LHCN-M2 (cell line): ENCODE data around the gene SYT6. TPM values are rescaled to one million over a fixed set of nuclear protein-coding genes. Genes with fewer than 3 reads are reported as not detected.

Experiments used
- DNase-seq: peaks from one replicate; pipeline ENCODE4 v3.0.0-alpha.2; 2012; ENCODE audit warnings: low read depth
- total RNA-seq: library from RNA; depleted of rRNA; stranded (reverse); fragments of >200 nt; gene quantifications from 2 replicates; pipeline ENCODE4 v1.2.3, GENCODE V29; 2014

SYT6 gene
- total RNA-seq, 1 experiment from 2014 or later = 1.7 TPM

- DNase-seq = peak; percentile 29
These were observed 685 bp upstream of the SYT6 start for GRCh38 chr1:114154146-114154962.

- DNase-seq = peak; percentile 31
These were observed 985 bp downstream of the SYT6 start for GRCh38 chr1:114152508-114153260.

- DNase-seq = no peak
These were observed 1.6 kb downstream of the SYT6 start for GRCh38 chr1:114152089-114152507.

GRCh38 chr1:114150016-114150415 lies 3.7 kb downstream of the SYT6 start:
- no peak for DNase-seq

GRCh38 chr1:114149211-114149610 lies 4.5 kb downstream of the SYT6 start:
- DNase-seq = no peak

GRCh38 chr1:114145504-114146151 lies 8.0 kb downstream of the SYT6 start:
- peak; percentile 12 for DNase-seq

GRCh38 chr1:114144016-114144415 lies 9.7 kb downstream of the SYT6 start:
- DNase-seq = no peak

GRCh38 chr1:114139540-114139939 lies 14.1 kb downstream of the SYT6 start:
- DNase-seq = no peak

GRCh38 chr1:114137497-114137896 lies 16.2 kb downstream of the SYT6 start:
- DNase-seq = no peak

GRCh38 chr1:114135786-114136185 lies 17.9 kb downstream of the SYT6 start:
- no peak for DNase-seq

- no peak for DNase-seq
These were observed 19.2 kb downstream of the SYT6 start for GRCh38 chr1:114134518-114134917.

- DNase-seq = no peak
These were observed 20.5 kb downstream of the SYT6 start for GRCh38 chr1:114133129-114133528.

- DNase-seq = no peak
These were observed 22.0 kb downstream of the SYT6 start for GRCh38 chr1:114131526-114132220.

GRCh38 chr1:114130846-114131525 lies 22.7 kb downstream of the SYT6 start:
- no peak for DNase-seq

- no peak for DNase-seq
These were observed 23.5 kb downstream of the SYT6 start for GRCh38 chr1:114130213-114130612.

GRCh38 chr1:114128293-114128692 lies 25.4 kb downstream of the SYT6 start:
- DNase-seq = no peak

GRCh38 chr1:114126261-114127095 lies 27.2 kb downstream of the SYT6 start:
- no peak for DNase-seq

- DNase-seq = no peak
These were observed 29.0 kb downstream of the SYT6 start for GRCh38 chr1:114124644-114125043.

GRCh38 chr1:114122941-114123618 lies 30.6 kb downstream of the SYT6 start:
- peak; percentile 27 for DNase-seq
